OCI-LY3 (cell line): Measurements from ENCODE around the gene ANO4.

Experiments
- CTCF ChIP-seq: fragments of 200-600, 300-600 bp; sonication (generic); IDR thresholded peaks from 2 replicates; pipeline ENCODE4 v1.5.1; 2014; ENCODE audit warnings: antibody characterized with exemption, low read length, low read depth
- EZH2phosphoT487 ChIP-seq: fragments of 200-600 bp; shearing (Covaris generic); IDR thresholded peaks from 2 replicates; pipeline ENCODE4 v1.6.1; 2018; ENCODE audit warnings: antibody characterized with exemption, mixed run types, low read depth

GRCh38 chr12:101166866-101167265 lies 372.3 kb downstream of the ANO4 start:
- TF ChIP-seq EZH2phosphoT487 = no peak
- TF ChIP-seq CTCF = no peak
